Measurements from ENCODE around the gene INPP5D. TPM values are rescaled to one million over a fixed set of nuclear protein-coding genes. Genes with fewer than 3 reads are reported as not detected.

Gene INPP5D
- total RNA-seq, 1 donor from 2014 or later, result 79.2 TPM

DNA sequence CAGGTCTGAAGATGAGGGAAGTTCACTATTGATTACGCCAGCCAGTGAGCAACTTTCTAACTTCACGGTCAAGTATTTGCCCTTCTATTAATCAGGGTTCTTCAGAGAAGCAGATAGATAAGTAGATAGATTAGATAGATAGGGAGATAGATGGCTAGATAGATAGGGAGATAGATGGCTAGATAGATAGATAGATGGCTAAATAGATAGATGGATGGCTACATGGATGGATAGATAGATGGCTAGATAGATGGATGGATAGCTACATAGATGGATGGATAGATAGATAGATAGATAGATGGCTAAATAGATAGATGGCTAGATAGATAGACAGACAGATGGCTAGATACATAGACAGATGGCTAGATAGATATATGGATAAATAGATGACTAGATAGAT lies 4.8 kb upstream of the INPP5D start:
- no peak overlapping the region for H3K27ac Mint-ChIP-seq (ENCODE audit: unreplicated experiment)
- H3K9me3 Mint-ChIP-seq (ENCODE audit: unreplicated experiment), result no peaks in the 10 kb centered on the region
- H3K4me1 Mint-ChIP-seq (ENCODE audit: unreplicated experiment), result peaks cover 24% of the 10 kb centered on the region
- H3K4me3 Mint-ChIP-seq (ENCODE audit: unreplicated experiment), result no peak overlapping the region
- TF ChIP-seq, protein P1, sequence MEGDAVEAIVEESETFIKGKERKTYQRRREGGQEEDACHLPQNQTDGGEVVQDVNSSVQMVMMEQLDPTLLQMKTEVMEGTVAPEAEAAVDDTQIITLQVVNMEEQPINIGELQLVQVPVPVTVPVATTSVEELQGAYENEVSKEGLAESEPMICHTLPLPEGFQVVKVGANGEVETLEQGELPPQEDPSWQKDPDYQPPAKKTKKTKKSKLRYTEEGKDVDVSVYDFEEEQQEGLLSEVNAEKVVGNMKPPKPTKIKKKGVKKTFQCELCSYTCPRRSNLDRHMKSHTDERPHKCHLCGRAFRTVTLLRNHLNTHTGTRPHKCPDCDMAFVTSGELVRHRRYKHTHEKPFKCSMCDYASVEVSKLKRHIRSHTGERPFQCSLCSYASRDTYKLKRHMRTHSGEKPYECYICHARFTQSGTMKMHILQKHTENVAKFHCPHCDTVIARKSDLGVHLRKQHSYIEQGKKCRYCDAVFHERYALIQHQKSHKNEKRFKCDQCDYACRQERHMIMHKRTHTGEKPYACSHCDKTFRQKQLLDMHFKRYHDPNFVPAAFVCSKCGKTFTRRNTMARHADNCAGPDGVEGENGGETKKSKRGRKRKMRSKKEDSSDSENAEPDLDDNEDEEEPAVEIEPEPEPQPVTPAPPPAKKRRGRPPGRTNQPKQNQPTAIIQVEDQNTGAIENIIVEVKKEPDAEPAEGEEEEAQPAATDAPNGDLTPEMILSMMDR (IDR thresholded peaks at IDR 0.05; ENCODE audit: unreplicated experiment), result no peak
- peaks cover 3% of the 10 kb centered on the region for H3K27me3 Mint-ChIP-seq (ENCODE audit: unreplicated experiment)
- no peak for DNase-seq (ENCODE audit: low spot score)
- no peaks in the 10 kb centered on the region for H3K36me3 Mint-ChIP-seq (ENCODE audit: low read depth, unreplicated experiment)

DNA sequence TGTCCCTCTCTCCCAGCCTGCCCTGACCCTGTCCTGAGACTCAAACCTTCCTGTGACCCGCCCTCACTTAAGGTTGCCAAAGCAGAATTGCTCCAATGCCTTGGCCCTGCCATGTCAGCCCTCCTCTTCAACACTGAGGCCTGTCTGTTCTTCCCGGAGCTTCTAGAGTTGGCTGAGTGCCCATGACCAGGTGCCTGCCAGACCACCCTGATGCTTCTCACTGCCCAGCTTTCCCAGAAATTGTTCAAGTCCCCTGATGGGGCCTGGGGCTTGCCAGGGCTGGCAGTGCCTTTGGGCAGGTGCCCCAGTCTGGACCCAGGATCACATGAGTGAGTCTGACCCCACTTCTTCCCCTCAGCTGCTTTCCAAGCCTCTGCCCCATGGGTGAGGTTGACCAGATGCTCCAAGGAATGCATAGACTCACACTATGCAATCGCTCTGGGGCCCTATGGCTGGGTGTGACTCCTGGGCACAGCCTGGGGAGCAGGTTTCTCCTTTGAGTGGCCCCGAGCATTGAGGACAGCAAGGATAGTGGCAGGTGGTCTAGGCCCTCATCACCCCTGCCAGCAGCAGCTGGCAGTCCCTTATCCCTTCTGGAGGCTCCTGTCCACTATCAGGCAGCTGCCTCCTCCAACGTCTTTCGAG lies 3.1 kb upstream of the INPP5D start:
- DNase-seq (ENCODE audit: low spot score), result no peak
- Mint-ChIP-seq H3K9me3 (ENCODE audit: unreplicated experiment) (no peaks in the 10 kb centered on the region), H3K27me3 (ENCODE audit: unreplicated experiment) (peaks cover 7% of the 10 kb centered on the region), H3K27ac (ENCODE audit: unreplicated experiment) (no peak overlapping the region), H3K4me3 (ENCODE audit: unreplicated experiment) (no peak overlapping the region), H3K4me1 (ENCODE audit: unreplicated experiment) (peaks cover 32% of the 10 kb centered on the region), H3K36me3 (ENCODE audit: low read depth, unreplicated experiment) (no peaks in the 10 kb centered on the region)
- TF ChIP-seq, protein P1 (IDR thresholded peaks at IDR 0.05; ENCODE audit: unreplicated experiment), result no peak

DNA sequence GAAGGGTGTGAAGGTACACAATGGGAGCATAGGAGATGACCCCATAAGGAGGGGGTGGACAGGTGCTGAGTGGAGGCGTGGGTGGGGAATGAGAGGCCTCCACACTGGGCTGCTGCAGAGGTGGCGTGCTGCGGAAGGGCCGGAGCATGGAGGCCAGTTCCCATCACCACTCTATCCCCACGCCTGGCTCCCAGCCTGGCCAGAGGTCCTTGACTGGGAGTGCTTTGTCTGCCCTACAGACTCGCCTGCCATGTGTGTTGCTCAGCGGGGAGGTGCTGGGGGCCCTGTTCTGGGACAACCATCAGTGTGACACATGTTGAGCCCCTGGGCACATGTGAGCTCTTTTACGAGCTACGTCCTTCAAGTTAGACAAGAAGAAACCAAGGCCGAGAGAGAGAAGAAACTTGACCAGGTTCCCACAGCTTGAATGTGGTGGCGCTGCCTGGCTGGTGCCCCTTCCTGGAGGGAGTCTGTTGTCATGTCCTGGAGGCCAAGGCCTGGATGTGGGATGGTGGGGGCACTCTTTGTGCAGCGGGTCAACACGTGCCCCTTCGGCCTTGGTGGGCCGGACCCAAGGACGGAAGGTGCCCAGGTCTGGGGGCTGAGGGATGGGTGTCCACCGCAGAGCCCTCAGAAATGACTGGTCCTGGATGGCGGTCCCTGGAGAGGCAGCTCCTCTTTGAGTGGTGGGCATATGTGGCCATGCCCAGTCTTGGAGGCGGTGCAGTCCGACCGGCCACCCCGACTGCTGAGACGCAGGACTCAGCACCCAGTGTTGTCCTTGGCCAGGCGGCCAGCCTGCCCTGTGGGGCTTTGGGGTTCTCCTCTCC lies 1.2 kb upstream of the INPP5D start:
- H3K27ac Mint-ChIP-seq (ENCODE audit: unreplicated experiment), result peak overlapping the region; percentile 65
- TF ChIP-seq, protein P1 (IDR thresholded peaks at IDR 0.05; ENCODE audit: unreplicated experiment), result no peak
- H3K4me1 Mint-ChIP-seq (ENCODE audit: unreplicated experiment), result peaks cover 44% of the 10 kb centered on the region
- H3K9me3 Mint-ChIP-seq (ENCODE audit: unreplicated experiment), result no peaks in the 10 kb centered on the region
- no peak for DNase-seq (ENCODE audit: low spot score)
- H3K4me3 Mint-ChIP-seq (ENCODE audit: unreplicated experiment), result no peak overlapping the region
- H3K27me3 Mint-ChIP-seq (ENCODE audit: unreplicated experiment), result peaks cover 12% of the 10 kb centered on the region
- peaks cover 6% of the 10 kb centered on the region for H3K36me3 Mint-ChIP-seq (ENCODE audit: low read depth, unreplicated experiment)

DNA sequence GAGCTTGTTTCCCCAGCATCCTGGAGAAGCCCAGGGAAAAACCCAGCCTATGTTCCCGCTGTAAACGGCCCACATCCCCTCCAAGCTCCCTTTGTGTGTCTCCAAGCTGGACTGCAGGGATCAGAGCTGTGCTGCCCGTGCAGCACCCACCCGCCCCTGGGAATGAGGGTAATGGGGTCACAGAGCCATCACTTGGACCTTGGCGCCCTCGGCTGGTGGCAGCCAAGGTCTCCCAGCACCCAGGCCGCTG lies 670 bp upstream of the INPP5D start:
- peak overlapping the region; percentile 92 for H3K27ac Mint-ChIP-seq (ENCODE audit: unreplicated experiment)
- no peak overlapping the region for H3K4me3 Mint-ChIP-seq (ENCODE audit: unreplicated experiment)
- H3K4me1 Mint-ChIP-seq (ENCODE audit: unreplicated experiment), result peaks cover 45% of the 10 kb centered on the region
- peaks cover 6% of the 10 kb centered on the region for H3K36me3 Mint-ChIP-seq (ENCODE audit: low read depth, unreplicated experiment)
- no peak for DNase-seq (ENCODE audit: low spot score)
- no peaks in the 10 kb centered on the region for H3K9me3 Mint-ChIP-seq (ENCODE audit: unreplicated experiment)
- peaks cover 12% of the 10 kb centered on the region for H3K27me3 Mint-ChIP-seq (ENCODE audit: unreplicated experiment)
- TF ChIP-seq, protein P1 (IDR thresholded peaks at IDR 0.05; ENCODE audit: unreplicated experiment), result no peak

DNA sequence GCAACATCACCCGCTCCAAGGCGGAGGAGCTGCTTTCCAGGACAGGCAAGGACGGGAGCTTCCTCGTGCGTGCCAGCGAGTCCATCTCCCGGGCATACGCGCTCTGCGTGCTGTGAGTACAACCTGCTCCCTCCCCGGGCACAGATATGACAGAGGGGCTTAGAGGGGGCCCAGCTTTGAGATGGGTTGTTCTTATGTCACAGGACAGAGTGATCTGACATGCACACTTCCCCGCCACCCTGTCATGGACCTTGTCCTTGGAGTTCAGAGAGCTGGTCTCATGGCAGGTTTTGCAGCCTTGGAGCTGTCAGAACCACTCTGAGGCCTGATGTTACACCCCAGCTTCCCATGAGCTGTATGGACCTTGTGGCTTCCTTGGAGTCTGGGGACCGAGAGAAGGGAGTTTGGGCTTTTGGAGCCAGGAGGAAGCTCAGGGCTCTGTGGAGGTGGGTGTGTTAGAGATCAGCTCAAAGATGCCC lies 398 bp downstream of the INPP5D start:
- Mint-ChIP-seq H3K4me3 (ENCODE audit: unreplicated experiment) (peak overlapping the region; percentile 89), H3K9me3 (ENCODE audit: unreplicated experiment) (no peaks in the 10 kb centered on the region), H3K4me1 (ENCODE audit: unreplicated experiment) (peaks cover 47% of the 10 kb centered on the region), H3K36me3 (ENCODE audit: low read depth, unreplicated experiment) (peaks cover 6% of the 10 kb centered on the region), H3K27ac (ENCODE audit: unreplicated experiment) (peak overlapping the region; percentile 90), H3K27me3 (ENCODE audit: unreplicated experiment) (peaks cover 12% of the 10 kb centered on the region)
- DNase-seq (ENCODE audit: low spot score), result no peak
- TF ChIP-seq, protein P1 (IDR thresholded peaks at IDR 0.05; ENCODE audit: unreplicated experiment), result no peak

All from endothelial cell (in vitro differentiated cells).